Epithelial cell of esophagus (primary cell): ENCODE data around the gene TMSB15B.
A peak's percentile ranks its signal among the peaks of the same experiment; 100 is the strongest.
"Not testable (repeated sequence)": the region's sequence is repeated elsewhere in the genome, so short reads cannot be mapped to it uniquely, and the experiment has no call there.

Experiments used
- DNase-seq: peaks from one replicate; pipeline ENCODE4 v3.0.0; 2010; ENCODE audit warnings: low read depth
- H3K4me3 ChIP-seq: 2 replicates; pipeline ENCODE4 v1.5.1; 2011; ENCODE audit warnings: mild to moderate bottlenecking, low read length, control low read depth
- TF ChIP-seq, protein P1 (sequence below): IDR thresholded peaks from 2 replicates; pipeline ENCODE4 v1.5.1; 2011; ENCODE audit warnings: low read depth, mild to moderate bottlenecking, low read length, control low read depth, inconsistent platforms; ENCODE audit not compliant: insufficient read depth; ENCODE audit errors: missing control alignments

TMSB15B gene

DNA sequence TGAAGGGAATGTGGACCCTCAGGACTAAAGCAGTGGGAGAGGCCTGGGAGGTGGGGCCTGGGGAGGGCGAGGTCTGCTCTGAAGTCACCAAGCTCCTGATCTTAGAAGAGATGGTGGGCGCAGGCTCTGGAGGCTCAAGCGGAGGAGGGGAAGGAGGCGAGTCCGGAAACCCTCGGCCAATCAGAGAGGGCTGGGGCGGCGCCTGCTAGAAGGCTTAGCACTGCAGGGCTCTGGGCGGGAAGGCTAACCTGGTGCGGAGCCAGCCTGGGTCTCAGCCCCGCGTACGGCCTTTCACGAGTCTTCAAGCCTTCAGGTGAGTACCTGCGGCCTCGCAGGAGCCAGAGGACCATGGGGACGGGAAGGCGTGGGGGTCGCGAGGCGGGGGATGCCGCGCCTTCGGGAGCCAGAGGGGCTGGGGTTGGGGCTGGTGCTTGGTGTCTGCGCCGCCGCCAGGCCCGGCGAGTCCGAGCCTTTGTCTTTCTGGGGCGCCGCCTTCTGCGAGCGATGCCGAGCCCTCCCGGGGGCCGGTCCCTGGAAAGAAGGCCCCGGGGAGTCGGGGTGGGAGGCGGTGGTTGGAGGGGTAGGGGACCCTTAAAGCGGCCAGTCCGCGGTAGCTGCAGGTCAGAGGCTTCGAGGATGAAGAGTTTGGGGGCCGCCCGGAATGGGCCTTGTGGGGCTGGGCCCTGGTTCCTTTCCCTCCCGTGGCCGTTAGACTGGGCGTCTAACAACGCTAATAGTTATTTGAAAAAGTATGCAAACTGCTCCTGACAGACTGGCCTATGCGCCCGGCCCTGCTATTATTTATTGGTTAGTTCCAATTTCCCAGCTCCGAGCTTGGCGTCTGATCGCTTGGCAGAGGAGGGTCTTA is at the start of gene TMSB15B:
Gene TMSB15B (plus strand): TSS at position 217 of the 868 bp plus-strand sequence.
- not testable (repeated sequence) for DNase-seq, H3K4me3 ChIP-seq

DNA sequence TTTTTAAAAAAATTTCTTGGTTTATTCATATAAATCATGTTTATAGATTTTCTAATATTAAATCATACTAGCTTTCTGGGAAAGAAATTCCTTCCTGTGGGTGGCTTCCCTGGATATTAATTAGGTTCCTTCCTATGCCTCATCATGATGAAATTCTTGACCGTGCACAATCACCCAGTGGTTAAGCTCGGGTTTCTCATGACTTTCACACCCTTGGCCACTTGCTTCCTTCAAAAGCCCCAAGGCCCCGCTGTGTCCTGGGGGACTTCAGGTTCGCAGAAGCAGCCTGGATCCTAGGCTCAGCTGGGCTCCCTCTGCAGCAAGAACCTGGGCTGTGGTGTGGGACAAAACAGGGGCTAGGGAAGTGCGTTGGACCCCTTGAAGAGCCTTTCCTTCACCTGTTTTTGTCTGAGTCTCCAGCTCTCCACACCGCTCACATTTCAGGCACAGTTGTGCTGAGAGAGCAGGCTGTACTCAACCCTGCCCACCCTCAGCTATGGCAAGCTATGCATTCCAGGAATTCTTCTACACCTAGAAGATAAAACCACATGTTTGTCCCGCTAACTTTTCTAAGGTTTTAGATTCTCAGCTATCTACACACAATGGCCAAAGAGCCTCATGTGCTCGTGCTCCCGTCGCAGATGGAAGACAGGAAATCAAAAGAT is 48.9 kb upstream of the TMSB15B start:
- TF ChIP-seq, protein P1, sequence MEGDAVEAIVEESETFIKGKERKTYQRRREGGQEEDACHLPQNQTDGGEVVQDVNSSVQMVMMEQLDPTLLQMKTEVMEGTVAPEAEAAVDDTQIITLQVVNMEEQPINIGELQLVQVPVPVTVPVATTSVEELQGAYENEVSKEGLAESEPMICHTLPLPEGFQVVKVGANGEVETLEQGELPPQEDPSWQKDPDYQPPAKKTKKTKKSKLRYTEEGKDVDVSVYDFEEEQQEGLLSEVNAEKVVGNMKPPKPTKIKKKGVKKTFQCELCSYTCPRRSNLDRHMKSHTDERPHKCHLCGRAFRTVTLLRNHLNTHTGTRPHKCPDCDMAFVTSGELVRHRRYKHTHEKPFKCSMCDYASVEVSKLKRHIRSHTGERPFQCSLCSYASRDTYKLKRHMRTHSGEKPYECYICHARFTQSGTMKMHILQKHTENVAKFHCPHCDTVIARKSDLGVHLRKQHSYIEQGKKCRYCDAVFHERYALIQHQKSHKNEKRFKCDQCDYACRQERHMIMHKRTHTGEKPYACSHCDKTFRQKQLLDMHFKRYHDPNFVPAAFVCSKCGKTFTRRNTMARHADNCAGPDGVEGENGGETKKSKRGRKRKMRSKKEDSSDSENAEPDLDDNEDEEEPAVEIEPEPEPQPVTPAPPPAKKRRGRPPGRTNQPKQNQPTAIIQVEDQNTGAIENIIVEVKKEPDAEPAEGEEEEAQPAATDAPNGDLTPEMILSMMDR, result no peak
- no peak for DNase-seq
- H3K4me3 ChIP-seq, result no peak overlapping the region

DNA sequence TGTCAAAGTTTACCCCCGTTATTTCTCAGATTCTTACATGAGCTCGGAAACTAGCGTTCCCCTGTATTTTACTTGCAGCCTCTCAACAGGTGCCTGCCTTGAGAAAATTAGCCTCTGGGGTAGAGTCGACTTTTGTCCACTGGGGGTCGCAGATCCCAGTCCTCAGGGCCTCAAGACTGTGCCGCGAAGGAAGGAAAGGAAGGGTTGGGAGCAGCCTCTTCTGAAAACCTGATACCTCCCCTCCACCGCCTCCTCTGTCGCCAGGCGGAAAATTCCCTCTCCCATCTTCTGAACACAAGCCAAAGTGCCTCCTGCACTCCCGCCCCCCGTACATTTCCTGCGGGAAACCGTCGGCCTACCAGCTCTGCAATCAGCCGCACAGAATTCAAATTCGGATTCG is 44.4 kb upstream of the TMSB15B start:
- DNase-seq, result peak; percentile 41
- peak overlapping the region; percentile 48 for H3K4me3 ChIP-seq
- TF ChIP-seq, protein P1, result peak; percentile 40

DNA sequence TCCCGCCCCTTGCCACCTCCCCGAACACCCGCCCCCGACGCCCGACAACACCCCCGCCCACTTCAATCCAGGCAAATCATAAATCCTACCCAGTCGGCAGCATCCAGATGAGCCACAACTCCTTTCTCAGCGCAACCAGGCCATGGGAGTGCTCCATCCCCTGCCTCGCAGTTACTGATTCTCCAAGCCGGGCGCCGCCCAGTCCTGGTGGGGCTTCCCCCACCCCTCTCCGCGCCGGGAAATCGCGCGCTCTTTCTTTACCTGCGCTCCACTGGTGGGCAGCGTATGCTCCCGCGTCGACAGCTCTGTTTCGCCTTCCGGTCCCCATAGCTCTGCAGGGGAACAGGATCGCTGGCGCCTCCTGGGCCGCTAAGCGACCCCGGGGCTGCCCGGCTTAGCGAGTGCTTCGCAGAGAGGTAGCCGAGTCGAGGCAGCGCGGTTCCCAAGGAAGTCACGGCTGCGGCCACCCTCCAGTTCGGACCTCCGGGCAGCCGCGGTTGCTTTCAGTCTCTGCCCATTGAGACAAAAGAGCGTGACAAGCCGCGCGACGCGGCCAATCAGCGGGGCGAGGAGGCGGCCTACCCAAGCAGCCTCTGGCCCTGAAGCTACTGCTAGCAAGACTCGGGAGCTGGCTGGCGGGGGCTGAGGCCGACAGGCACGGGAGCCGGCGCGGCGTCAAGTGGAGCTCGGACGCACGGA is 43.7 kb upstream of the TMSB15B start:
- DNase-seq, result peak; percentile 53
- H3K4me3 ChIP-seq, result peak overlapping the region; percentile 48
- TF ChIP-seq, protein P1, result no peak

DNA sequence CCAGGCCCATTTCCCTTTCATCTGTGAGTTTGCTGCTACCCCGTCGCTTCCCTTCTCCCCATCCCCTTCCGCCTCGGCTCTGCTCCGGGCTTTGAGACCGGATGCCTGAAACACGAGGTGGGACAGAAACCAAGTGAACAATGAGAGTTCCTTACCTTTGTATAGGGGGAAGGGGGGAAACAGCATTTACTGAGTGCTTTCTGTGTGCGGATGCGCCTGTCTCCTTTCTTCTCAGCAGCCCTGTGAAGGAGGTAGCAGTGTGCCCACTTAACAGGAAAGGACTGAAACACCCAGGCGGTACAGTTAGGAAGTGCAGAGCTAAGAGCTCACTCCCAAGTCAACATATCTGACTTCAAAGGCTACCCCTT is 43.2 kb upstream of the TMSB15B start:
- H3K4me3 ChIP-seq, result peak overlapping the region; percentile 48
- TF ChIP-seq, protein P1, result peak; percentile 44
- peak; percentile 23 for DNase-seq

DNA sequence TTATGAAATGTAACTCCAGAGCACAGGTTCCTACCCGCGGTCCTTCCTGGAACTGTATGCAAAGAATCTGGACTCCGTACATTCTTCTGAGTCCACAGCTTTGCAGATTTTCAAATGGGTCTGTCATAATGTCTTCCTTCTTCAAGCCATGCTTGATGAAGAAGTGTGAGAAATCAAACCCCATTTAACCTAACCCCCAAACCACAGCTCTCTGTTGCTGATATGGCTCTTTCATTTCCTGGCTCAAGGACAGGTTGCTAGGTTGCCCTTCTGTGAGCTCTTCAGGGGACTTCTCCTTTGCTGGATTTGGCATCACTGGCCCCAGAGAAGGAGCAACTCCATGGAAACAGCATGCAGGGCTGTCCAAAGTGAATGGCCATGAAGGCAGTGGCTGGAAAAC is 41.9 kb upstream of the TMSB15B start:
- H3K4me3 ChIP-seq, DNase-seq: not testable (repeated sequence)

DNA sequence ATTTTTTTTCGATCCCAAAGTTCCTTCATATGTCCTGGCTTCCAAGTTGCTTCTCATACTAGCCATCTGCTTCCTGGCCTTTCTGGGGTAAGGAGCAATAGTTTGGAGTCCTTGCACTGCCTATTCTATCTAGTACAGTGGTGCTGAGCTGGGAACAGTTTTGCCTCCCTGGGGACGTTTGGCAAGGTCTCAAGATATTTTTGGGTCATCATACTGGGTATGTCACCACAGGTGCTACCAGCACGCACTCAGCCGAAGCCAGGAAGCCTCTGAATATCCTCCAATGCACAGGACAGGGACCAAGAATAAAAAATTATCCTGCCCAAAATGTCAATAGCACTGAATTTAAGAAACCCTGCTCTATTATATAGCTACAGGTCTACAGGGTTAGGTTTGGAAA is 35.4 kb upstream of the TMSB15B start:
- TF ChIP-seq, protein P1, result no peak
- H3K4me3 ChIP-seq, result no peak overlapping the region
- no peak for DNase-seq
